GM23338 (cell line): ENCODE results near the gene TRPV5. TPM values are rescaled to one million over a fixed set of nuclear protein-coding genes. Genes with fewer than 3 reads are reported as not detected.

Experiments used
- ATAC-seq: fragments of 200-7000 bp; cut with Tn5 transposase; 3 replicates; pipeline ENCODE4 v1.9.1; 2020
- DNase-seq: peaks from one replicate; pipeline ENCODE4 v3.0.0-alpha.2; 2015; ENCODE audit warnings: low spot score
- H2AFZ ChIP-seq: fragments of 200-600 bp; sonication (generic); 2 replicates; pipeline ENCODE4 v1.8.0; 2016; ENCODE audit warnings: antibody characterized with exemption, mild to moderate bottlenecking, moderate library complexity
- H3F3A ChIP-seq: fragments of 200-600 bp; sonication (generic); replicated peaks from 2 replicates; pipeline ENCODE4 v1.8.0; 2017; ENCODE audit warnings: antibody characterized with exemption, mixed run types, low read depth
- H3K27ac ChIP-seq: fragments of 200-600 bp; sonication (generic); 2 replicates; pipeline ENCODE4 v1.6.1; 2016; ENCODE audit warnings: low read depth
- H3K27me3 ChIP-seq: fragments of 200-600 bp; sonication (generic); 2 replicates; pipeline ENCODE4 v1.8.0; 2016; ENCODE audit warnings: mild to moderate bottlenecking, mixed run types, moderate library complexity; ENCODE audit not compliant: insufficient read depth
- H3K36me3 ChIP-seq: fragments of 200-600 bp; sonication (generic); 2 replicates; pipeline ENCODE4 v1.8.0; 2016; ENCODE audit warnings: mild to moderate bottlenecking; ENCODE audit not compliant: insufficient read depth
- H3K4me1 ChIP-seq: fragments of 200-600 bp; sonication (generic); 2 replicates; pipeline ENCODE4 v1.8.0; 2016; ENCODE audit warnings: mild to moderate bottlenecking, moderate library complexity; ENCODE audit not compliant: insufficient read depth
- H3K4me2 ChIP-seq: fragments of 200-600 bp; sonication (generic); 2 replicates; pipeline ENCODE4 v1.7.1; 2017; ENCODE audit warnings: mixed run types
- H3K4me3 ChIP-seq: fragments of 200-600 bp; sonication (generic); 2 replicates; pipeline ENCODE4 v1.6.1; 2016; ENCODE audit warnings: mixed run types
- H3K79me2 ChIP-seq: fragments of 200-600 bp; sonication (generic); replicated peaks from 2 replicates; pipeline ENCODE4 v1.8.0; 2017; ENCODE audit warnings: mild to moderate bottlenecking; ENCODE audit not compliant: insufficient read depth
- H3K9me2 ChIP-seq: fragments of 200-600 bp; sonication (generic); 2 replicates; pipeline ENCODE4 v1.8.0; 2017; ENCODE audit not compliant: insufficient read depth
- H4K20me1 ChIP-seq: fragments of 200-600 bp; sonication (generic); replicated peaks from 2 replicates; pipeline ENCODE4 v1.8.0; 2017; ENCODE audit warnings: mild to moderate bottlenecking; ENCODE audit not compliant: insufficient read depth
- H3K27ac Mint-ChIP-seq: 2 replicates; pipeline ENCODE4 v1.8.0; 2020; ENCODE audit warnings: inconsistent platforms, mild to moderate bottlenecking, moderate library complexity, mixed read lengths
- H3K27me3 Mint-ChIP-seq: 3 replicates; pipeline ENCODE4 v1.8.0; 2022; ENCODE audit warnings: low read depth, mild to moderate bottlenecking, moderate library complexity, mixed read lengths, inconsistent platforms; ENCODE audit not compliant: insufficient read depth, poor library complexity
- H3K36me3 Mint-ChIP-seq: 3 replicates; pipeline ENCODE4 v1.8.0; 2021; ENCODE audit warnings: low read depth, mild to moderate bottlenecking, inconsistent platforms, moderate library complexity, mixed read lengths
- H3K4me1 Mint-ChIP-seq: 3 replicates; pipeline ENCODE4 v1.8.0; 2020; ENCODE audit warnings: mild to moderate bottlenecking, inconsistent platforms, mixed read lengths
- H3K4me3 Mint-ChIP-seq: 3 replicates; pipeline ENCODE4 v1.8.0; 2021; ENCODE audit warnings: moderate library complexity, mild to moderate bottlenecking, inconsistent platforms, mixed read lengths
- H3K9me3 Mint-ChIP-seq: 3 replicates; pipeline ENCODE4 v1.8.0; 2020; ENCODE audit warnings: moderate library complexity, mild to moderate bottlenecking, inconsistent platforms, mixed read lengths
- CREB1 ChIP-seq: fragments of 250-450 bp; sonication (Bioruptor Pico); IDR thresholded peaks from 2 replicates; pipeline ENCODE4 v1.5.0; 2020; ENCODE audit warnings: low read depth, mild to moderate bottlenecking, moderate library complexity
- EZH2 ChIP-seq: fragments of 200-600 bp; sonication (generic); IDR thresholded peaks from one replicate; pipeline ENCODE4 v1.8.0; 2017; ENCODE audit warnings: antibody characterized with exemption, mild to moderate bottlenecking, low read depth; ENCODE audit not compliant: unreplicated experiment
- EZH2phosphoT487 ChIP-seq: fragments of 200-600 bp; sonication (generic); IDR thresholded peaks from one replicate; pipeline ENCODE4 v1.8.1; 2018; ENCODE audit warnings: antibody characterized with exemption; ENCODE audit not compliant: unreplicated experiment
- JUNB ChIP-seq: IDR thresholded peaks from one replicate; pipeline ENCODE4 v1.6.1; 2016; ENCODE audit warnings: antibody characterized with exemption; ENCODE audit not compliant: unreplicated experiment
- NANOG ChIP-seq: IDR thresholded peaks from 2 replicates; pipeline ENCODE4 v1.6.1; 2016; ENCODE audit warnings: antibody characterized with exemption, borderline replicate concordance
- POLR2AphosphoS5 ChIP-seq: IDR thresholded peaks from 2 replicates; pipeline ENCODE4 v1.6.1; 2016; ENCODE audit warnings: antibody characterized with exemption, low read depth
- polyA plus RNA-seq: library from polyadenylated mRNA; unstranded; fragments of >200 nt; fragmentation: Nextera tagmentation; extraction: Ambion mirVana; gene quantifications from 2 replicates; pipeline ENCODE4 v1.2.1, GENCODE V29; 2016
- total RNA-seq: library from RNA; depleted of rRNA; stranded (reverse); fragments of >200 nt; shearing (Covaris generic); gene quantifications from 2 replicates; pipeline ENCODE4 v1.2.3, GENCODE V29; 2014
- TF ChIP-seq, protein P1 (sequence below), 2 experiments: fragments of 200-600 bp in 1 of 2; sonication (generic) in 1 of 2; conservative IDR thresholded peaks; 2 replicates each; pipeline versions ENCODE4 v1.5.1 to v1.6.1; 2016 to 2017; ENCODE audit warnings: antibody characterized with exemption in 2 of 2, low read depth in 2 of 2, mild to moderate bottlenecking in 2 of 2, moderate library complexity in 1 of 2
- TF ChIP-seq, protein P2 (sequence below): fragments of 250-450 bp; sonication (Bioruptor Pico); IDR thresholded peaks from 2 replicates; pipeline ENCODE4 v1.5.0; 2020; ENCODE audit warnings: mild to moderate bottlenecking, moderate library complexity

Gene TRPV5
- total and polyA plus RNA-seq, 2 experiments from 2014 or later, result not detected

DNA sequence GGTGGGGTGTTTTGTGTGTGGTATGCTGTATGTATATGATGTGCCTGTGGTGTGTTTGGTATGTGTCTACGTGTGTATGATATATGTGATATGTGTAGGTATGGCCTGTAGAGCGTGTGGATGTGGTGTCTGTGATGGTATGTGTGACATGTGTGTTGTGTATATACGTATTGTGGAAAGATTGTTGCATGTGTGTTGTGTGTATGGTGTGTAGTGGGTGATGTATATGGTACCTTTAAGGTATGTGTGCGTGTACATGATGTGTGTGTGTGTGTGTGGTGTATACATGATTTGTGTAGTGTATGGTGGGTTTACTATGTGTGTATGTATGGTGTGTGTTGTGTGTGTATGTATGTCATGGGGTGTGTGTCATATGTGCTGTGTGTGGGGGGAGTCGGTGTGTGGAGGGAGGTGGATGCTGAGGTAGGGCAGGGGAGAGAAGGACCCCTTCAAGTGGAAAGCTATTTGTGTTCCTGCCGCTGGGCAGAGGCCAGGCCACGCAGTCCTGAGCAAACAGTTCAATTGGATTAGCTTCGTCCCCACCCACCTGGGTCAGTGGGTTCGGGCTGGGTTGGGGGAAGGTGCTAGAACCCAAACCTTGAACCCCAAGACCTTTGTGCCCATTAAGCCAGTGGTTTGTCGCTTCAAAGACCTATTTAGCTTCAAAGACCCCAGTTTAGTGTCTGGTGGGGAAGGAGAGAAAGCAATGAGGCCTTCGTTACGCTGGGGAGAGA, 46.1 kb downstream of the TRPV5 start (continued):
- TF ChIP-seq, protein P1, sequence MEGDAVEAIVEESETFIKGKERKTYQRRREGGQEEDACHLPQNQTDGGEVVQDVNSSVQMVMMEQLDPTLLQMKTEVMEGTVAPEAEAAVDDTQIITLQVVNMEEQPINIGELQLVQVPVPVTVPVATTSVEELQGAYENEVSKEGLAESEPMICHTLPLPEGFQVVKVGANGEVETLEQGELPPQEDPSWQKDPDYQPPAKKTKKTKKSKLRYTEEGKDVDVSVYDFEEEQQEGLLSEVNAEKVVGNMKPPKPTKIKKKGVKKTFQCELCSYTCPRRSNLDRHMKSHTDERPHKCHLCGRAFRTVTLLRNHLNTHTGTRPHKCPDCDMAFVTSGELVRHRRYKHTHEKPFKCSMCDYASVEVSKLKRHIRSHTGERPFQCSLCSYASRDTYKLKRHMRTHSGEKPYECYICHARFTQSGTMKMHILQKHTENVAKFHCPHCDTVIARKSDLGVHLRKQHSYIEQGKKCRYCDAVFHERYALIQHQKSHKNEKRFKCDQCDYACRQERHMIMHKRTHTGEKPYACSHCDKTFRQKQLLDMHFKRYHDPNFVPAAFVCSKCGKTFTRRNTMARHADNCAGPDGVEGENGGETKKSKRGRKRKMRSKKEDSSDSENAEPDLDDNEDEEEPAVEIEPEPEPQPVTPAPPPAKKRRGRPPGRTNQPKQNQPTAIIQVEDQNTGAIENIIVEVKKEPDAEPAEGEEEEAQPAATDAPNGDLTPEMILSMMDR (conservative IDR thresholded peaks at IDR 0.05; ENCODE audit: low read depth in 2 of 2), result no peak
- TF ChIP-seq EZH2 (no peak), EZH2phosphoT487 (no peak)

DNA sequence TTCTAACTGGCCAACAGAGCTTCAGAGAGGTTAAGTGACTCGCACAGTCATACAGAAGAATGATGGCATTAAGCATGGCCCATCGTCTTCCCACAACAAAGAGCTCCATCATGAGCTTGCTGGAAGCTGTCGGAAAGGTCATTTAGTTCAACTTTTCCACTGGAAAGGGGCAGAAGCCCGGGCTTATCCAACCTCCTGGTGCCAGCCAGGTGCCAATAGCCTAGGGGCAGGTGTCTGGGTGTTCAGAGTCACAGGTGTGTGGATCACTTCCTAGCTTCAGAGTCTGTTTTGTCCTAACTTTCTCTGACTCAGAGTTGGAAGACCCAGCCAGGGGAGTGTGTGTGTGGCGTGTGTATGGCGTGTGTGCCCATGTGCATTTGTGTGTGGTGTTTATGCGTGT, 46.7 kb downstream of the TRPV5 start:
- H3K36me3 Mint-ChIP-seq, result no peaks in the 10 kb centered on the region; the same call in 2 of the 3 replicates

More for the DNA sequence above, 46.7 kb downstream of the TRPV5 start:
- H3K9me3 Mint-ChIP-seq, result peaks cover 5% of the 10 kb centered on the region; the same call in 2 of the 3 replicates
- no peak overlapping the region for H3K27ac Mint-ChIP-seq
- Histone ChIP-seq H4K20me1 (no peaks in the 10 kb centered on the region), H3K4me3 (no peak overlapping the region), H3F3A (no peaks in the 10 kb centered on the region), H3K4me2 (no peak overlapping the region), H2AFZ (no peak overlapping the region; the same call in 1 of the 2 replicates), H3K27me3 (no peaks in the 10 kb centered on the region), H3K9me2 (no peaks in the 10 kb centered on the region), H3K36me3 (no peaks in the 10 kb centered on the region), H3K4me1 (peaks cover 3% of the 10 kb centered on the region; the same call in 1 of the 2 replicates), H3K27ac (no peak overlapping the region), H3K79me2 (no peaks in the 10 kb centered on the region)
- ATAC-seq (no peak), DNase-seq (no peak)
- peaks cover 2% of the 10 kb centered on the region for H3K27me3 Mint-ChIP-seq
- no peak for TF ChIP-seq POLR2AphosphoS5
- no peak for TF ChIP-seq JUNB
- TF ChIP-seq NANOG, result no peak
- TF ChIP-seq, protein P2, sequence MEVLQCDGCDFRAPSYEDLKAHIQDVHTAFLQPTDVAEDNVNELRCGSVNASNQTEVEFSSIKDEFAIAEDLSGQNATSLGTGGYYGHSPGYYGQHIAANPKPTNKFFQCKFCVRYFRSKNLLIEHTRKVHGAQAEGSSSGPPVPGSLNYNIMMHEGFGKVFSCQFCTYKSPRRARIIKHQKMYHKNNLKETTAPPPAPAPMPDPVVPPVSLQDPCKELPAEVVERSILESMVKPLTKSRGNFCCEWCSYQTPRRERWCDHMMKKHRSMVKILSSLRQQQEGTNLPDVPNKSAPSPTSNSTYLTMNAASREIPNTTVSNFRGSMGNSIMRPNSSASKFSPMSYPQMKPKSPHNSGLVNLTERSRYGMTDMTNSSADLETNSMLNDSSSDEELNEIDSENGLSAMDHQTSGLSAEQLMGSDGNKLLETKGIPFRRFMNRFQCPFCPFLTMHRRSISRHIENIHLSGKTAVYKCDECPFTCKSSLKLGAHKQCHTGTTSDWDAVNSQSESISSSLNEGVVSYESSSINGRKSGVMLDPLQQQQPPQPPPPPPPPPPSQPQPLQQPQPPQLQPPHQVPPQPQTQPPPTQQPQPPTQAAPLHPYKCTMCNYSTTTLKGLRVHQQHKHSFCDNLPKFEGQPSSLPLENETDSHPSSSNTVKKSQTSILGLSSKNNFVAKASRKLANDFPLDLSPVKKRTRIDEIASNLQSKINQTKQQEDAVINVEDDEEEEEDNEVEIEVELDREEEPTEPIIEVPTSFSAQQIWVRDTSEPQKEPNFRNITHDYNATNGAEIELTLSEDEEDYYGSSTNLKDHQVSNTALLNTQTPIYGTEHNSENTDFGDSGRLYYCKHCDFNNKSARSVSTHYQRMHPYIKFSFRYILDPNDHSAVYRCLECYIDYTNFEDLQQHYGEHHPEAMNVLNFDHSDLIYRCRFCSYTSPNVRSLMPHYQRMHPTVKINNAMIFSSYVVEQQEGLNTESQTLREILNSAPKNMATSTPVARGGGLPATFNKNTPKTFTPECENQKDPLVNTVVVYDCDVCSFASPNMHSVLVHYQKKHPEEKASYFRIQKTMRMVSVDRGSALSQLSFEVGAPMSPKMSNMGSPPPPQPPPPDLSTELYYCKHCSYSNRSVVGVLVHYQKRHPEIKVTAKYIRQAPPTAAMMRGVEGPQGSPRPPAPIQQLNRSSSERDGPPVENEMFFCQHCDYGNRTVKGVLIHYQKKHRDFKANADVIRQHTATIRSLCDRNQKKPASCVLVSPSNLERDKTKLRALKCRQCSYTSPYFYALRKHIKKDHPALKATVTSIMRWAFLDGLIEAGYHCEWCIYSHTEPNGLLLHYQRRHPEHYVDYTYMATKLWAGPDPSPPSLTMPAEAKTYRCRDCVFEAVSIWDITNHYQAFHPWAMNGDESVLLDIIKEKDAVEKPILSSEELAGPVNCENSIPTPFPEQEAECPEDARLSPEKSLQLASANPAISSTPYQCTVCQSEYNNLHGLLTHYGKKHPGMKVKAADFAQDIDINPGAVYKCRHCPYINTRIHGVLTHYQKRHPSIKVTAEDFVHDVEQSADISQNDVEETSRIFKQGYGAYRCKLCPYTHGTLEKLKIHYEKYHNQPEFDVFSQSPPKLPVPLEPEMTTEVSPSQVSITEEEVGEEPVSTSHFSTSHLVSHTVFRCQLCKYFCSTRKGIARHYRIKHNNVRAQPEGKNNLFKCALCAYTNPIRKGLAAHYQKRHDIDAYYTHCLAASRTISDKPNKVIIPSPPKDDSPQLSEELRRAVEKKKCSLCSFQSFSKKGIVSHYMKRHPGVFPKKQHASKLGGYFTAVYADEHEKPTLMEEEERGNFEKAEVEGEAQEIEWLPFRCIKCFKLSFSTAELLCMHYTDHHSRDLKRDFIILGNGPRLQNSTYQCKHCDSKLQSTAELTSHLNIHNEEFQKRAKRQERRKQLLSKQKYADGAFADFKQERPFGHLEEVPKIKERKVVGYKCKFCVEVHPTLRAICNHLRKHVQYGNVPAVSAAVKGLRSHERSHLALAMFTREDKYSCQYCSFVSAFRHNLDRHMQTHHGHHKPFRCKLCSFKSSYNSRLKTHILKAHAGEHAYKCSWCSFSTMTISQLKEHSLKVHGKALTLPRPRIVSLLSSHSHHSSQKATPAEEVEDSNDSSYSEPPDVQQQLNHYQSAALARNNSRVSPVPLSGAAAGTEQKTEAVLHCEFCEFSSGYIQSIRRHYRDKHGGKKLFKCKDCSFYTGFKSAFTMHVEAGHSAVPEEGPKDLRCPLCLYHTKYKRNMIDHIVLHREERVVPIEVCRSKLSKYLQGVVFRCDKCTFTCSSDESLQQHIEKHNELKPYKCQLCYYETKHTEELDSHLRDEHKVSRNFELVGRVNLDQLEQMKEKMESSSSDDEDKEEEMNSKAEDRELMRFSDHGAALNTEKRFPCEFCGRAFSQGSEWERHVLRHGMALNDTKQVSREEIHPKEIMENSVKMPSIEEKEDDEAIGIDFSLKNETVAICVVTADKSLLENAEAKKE (CRISPR knock-in tag), result no peak
- no peak for TF ChIP-seq CREB1
- H3K4me3 Mint-ChIP-seq, result no peak overlapping the region
- peaks cover 10% of the 10 kb centered on the region for H3K4me1 Mint-ChIP-seq
